HL-60/S4 treated with phorbol 12-myristate 13-acetate at 8.2 ng/mL for 4 days and 3 days (cell line): Measurements from ENCODE around the gene PUS7L.

Experiments
- in situ Hi-C: fragments of 300-500 bp; cut with MboI; formaldehyde crosslinking; loops from 2 replicates; pipeline ENCODE4 v1.15.0; 2022; ENCODE audit warnings: low sequenced_read_pairs

Gene PUS7L, protein sequence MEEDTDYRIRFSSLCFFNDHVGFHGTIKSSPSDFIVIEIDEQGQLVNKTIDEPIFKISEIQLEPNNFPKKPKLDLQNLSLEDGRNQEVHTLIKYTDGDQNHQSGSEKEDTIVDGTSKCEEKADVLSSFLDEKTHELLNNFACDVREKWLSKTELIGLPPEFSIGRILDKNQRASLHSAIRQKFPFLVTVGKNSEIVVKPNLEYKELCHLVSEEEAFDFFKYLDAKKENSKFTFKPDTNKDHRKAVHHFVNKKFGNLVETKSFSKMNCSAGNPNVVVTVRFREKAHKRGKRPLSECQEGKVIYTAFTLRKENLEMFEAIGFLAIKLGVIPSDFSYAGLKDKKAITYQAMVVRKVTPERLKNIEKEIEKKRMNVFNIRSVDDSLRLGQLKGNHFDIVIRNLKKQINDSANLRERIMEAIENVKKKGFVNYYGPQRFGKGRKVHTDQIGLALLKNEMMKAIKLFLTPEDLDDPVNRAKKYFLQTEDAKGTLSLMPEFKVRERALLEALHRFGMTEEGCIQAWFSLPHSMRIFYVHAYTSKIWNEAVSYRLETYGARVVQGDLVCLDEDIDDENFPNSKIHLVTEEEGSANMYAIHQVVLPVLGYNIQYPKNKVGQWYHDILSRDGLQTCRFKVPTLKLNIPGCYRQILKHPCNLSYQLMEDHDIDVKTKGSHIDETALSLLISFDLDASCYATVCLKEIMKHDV

DNA sequence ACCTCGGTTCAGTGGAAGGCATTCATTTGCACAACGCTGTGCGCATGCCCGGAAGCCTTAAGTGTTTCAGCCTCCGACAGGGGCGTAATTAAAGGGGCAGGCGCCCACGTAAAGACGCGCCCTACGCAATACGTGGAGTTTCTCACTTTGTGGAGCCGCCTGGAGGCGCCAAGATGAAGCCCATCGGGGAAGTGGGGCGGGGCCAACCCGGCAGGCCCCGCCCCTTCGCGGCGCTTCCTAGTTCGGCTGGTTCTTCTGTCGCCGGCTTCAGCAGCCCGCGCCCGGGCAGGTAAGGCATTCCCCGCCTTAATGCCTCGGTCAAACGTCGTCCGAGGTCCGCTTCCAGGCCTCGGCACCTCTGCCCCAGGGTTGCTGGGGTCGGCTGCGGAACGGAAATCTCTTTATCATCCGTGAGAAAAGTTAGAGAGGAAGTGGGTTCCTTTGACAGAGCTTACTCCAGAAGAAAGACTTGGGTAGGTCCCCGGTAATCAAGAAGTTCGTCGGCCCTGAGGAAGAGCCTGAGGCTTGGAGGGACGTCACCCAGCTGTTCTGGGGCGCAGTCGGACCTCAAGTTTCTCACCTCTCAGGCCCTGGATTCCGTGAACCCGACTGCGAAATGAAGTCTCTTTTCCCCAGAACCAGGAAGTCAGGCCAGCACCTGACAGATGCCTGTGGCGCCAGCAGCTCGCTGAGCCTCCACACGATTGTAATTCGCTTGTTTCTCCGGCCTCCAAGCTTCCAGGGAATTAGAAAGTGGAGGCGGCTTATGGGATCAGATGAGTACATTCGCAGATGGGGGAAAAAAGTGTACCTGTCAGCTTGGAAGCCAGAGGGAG is at the start of gene PUS7L, which contains the start of gene IRAK4:
TSS of gene PUS7L (minus strand) at position 63 of the 836 bp plus-strand sequence. CDS start 3,545 bp downstream, outside the sequence.
TSS of gene IRAK4 (plus strand) at position 224 of the 836 bp plus-strand sequence. CDS start 9,161 bp downstream, outside the sequence.
- in situ Hi-C loops = no loop called here

GRCh38 chr12:43807386-43807785 is 48.8 kb upstream of the PUS7L start:
- in situ Hi-C loops = no loop called here

GRCh38 chr12:43806737-43807072 is 48.1 kb upstream of the PUS7L start:
- in situ Hi-C loops = no loop called here

DNA sequence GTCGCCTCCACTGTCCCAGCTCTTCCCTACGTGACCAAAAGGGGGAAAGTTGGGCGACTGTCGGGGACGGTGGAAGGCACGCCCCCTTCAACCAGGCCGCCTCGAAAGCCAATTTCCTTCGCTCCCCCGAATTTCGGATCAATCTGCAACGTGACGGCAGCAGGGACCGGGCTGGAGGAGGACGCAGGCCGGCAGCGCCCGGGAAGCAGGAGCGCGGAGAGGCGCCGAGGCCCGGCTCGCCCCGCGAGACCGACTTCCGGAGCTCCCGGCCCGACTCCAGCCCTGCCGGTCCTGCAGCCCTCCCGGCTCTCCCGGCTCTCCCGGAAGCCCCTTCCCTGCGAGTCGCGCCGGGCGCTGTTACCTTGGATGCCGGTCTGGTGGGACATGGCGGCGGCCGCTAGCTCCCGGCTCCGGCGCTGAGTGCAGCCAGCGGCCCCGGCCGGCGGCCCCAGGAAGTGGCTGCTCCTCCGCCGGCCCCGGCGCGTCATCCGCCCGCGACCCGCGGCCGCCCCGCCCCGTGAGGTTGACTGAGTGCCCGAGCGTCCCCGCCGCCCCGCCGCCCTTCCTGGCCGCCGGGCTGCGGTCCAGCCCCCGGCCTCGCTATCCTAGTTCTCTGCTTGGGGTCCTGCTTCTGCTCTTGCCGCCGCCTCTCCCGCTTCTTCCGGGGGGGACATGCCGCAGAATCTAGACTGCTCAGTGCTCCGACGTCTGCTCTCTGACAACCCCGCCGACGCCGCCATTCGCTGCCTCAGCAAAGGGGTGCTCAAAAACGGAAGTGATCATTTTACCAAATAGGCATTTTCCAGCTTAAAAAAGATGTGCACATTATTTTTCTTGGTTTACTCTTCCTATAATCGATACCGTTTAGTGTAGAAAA is 47.5 kb upstream of the PUS7L start, which contains the start of gene TWF1:
TSS of gene TWF1 (minus strand) at position 458 of the 877 bp plus-strand sequence. CDS start at position 386, 72 bp downstream.
- in situ Hi-C loops = no loop called here

GRCh38 chr12:43805149-43805859 is 46.7 kb upstream of the PUS7L start:
- in situ Hi-C loops = no loop called here

DNA sequence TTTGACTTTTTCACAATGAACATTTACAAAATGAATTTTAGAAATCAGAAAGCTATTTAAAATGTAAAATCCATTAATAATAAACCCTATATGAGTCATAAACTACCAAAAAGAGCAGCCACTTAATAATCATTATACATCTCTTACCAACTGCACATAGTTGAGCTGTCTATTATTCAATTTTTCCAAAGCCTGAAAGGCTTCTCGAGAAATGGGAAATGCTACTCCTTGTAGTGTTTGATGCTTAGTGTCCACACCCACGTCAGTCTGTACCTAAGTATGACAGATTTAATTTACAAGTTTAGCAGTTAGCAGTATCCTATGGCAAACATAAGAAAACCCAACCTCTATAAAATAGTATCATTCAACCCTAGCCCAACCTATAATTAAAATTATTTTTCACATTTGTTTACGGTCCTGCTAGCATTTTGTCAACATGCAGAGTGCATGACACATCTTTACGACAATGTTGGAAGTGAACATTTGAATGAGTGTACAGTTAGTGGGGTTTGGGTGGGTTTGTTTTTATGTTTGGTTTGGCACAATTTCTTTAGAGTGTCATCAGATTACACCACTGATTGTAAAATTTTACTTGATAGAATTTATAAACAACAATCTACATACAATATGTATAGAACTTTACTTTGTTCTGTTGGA is 39.1 kb upstream of the PUS7L start:
- in situ Hi-C loops = no loop called here

DNA sequence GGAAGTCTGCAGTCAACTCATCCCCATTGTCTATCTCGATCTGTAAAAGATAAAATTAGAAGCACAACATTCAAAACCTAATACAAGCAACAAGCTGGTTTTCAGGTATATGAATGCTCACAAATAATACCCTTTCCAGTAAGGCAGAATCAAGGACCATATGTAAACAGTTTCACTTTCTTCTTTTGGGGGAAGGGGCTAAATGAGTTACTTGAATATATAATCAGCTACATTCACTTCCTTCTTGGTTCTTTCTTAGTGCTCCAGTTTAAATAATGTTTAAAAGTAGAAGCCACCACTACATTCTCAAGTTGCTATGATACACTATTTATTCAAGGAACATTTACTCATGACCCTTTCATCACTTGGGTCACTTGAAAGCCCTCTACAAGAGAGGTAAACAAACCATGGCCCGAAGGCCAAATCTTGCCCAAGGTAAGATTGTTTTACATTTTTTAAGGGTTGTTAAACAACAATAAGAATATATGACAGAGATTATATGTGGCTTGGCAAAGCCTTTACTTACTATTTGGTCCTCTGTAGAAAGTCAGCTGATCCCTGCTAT is 37.2 kb upstream of the PUS7L start:
- in situ Hi-C loops = no loop called here

- in situ Hi-C loops = no loop called here
Measured at GRCh38 chr12:43789941-43790340, 31.4 kb upstream of the PUS7L start.

- in situ Hi-C loops = no loop called here
Measured at GRCh38 chr12:43786899-43787693, 28.5 kb upstream of the PUS7L start.

DNA sequence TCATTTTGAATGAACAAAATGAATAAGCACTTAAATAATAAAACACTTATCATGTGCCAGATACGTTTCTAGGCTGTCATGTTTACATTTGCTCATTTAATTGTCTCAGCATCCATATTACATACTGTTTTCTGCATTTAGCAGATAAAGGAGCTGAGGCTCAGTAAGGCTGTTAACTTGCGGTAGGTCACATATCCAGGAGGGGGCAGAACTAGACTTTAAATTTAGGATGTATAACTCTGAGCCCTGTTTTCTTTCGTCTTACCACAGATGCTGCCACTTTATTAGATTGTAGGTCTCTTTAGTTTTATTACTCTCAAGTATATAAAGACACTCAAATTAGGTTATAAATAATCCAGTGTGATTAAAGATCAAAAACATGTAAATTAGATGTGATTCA is 17.9 kb upstream of the PUS7L start:
- in situ Hi-C loops = no loop called here

GRCh38 chr12:43766291-43766690 is 7.7 kb upstream of the PUS7L start:
- in situ Hi-C loops = no loop called here

GRCh38 chr12:43764528-43764927 is 5.9 kb upstream of the PUS7L start:
- in situ Hi-C loops = no loop called here

DNA sequence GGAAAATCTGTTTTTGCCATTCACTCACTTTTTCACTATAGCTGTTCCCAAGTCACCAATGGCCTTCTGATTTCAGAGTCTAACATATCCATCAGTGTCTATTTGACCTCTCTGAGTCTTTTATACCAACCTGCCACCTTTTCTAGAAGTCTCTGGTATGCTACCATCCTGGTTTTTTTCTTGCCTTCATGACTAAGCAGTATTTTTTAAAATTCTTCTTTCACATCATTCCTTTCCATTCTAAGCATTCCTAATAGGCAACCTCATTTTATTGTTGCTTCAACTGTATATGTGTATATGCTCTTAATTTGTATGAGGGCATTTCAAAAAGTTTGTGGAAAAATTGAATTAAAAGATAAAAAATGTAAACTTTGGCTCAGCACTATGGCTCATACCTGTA is 5.2 kb upstream of the PUS7L start:
- in situ Hi-C loops = no loop called here

DNA sequence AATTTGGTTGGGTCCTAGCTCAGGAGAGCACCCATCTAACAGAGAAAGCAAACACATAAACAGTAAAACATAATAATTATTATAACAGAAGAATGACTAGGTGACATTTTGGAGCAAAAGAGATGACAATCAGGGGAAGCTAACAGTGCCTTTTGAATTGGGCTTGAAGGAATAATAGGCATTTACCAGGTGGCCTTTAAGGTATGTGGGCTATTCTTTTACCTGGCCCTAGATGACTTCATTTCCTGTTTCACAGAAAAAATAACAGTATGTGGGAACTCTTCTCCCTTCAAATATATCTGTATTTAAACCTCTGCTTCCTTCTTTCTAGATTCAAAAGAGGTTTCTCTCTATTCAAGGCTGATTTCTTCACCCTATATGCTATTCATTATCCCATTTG is 4.0 kb upstream of the PUS7L start:
- in situ Hi-C loops = no loop called here

- in situ Hi-C loops = no loop called here
Measured at GRCh38 chr12:43761500-43761899, 2.9 kb upstream of the PUS7L start.

DNA sequence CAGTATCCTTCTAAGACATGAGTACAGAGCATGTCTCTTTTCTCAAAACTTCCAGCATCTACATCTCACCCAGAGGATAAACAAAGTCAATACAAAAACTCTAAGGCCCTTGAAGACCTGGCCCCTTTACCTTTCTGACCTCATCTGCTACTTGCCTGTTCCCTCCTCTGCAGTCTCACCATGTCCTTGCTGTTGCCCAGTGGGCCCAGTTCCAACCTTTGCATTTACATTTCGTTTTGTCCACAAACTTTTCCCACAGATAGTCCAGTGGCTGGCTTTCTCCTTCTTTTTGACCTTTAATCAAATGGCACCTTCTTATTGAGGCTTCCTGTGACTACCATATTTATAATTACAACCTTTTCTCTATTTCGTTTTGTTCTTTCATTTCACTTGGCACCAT is 1.8 kb upstream of the PUS7L start:
- in situ Hi-C loops = no loop called here

- in situ Hi-C loops = no loop called here
Measured at GRCh38 chr12:43758247-43758727, 303 bp downstream of the PUS7L start.

DNA sequence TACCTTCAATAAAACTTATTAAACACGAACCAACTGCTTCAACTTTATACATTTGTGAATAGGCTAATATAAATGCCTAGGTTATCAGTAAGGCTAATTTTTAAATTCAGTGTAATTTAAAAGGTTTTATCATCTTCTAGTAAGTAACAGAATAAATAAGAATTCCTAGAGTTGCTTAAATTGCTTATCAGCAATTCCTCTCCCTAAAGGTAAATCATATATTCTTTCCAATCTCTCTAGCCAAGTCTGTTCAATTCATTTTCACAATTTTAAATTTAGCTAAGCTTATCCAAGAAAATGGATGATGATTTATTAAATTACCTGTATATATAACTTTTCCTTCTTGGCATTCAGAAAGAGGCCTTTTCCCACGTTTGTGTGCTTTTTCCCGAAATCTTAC is 4.6 kb downstream of the PUS7L start:
- in situ Hi-C loops = no loop called here
